A549 treated with Mapracorat at 1 μM for 4 hours (cell line): Measurements from ENCODE around the gene DDX11. TPM values are rescaled to one million over a fixed set of nuclear protein-coding genes. Genes with fewer than 3 reads are reported as not detected.

Experiments
- total RNA-seq: library from RNA; stranded (reverse); fragments of 200-300 nt; extraction: Qiagen RNA extraction; gene quantifications from 5 replicates; pipeline ENCODE4 v1.2.3, GENCODE V29; 2022

DDX11 gene
- 36.6 to 51.7 TPM (median 44.8 TPM) in 5 replicates for total RNA-seq

GRCh38 chr12:31073527-31074332, at the start of gene DDX11:
DDX11 (plus strand) TSS chr12:31073860; CDS start chr12:31078394, 4,534 bp downstream.

Other genes starting within 250 kb of the DDX11 start
- 0.05 to 0.15 TPM (median 0.07 TPM) in 5 replicates for gene TSPAN11, start 147.1 kb upstream of the DDX11 start, total RNA-seq